NOMO-1 treated with DMSO at 0.1 percent for 48 hours (cell line): ENCODE measurements around the gene SERBP1.
A peak's percentile ranks its signal among the peaks of the same experiment; 100 is the strongest.

Source experiments
- DNase-seq: peaks from one replicate; lab custom pipeline; 2025; ENCODE audit not compliant: unreplicated experiment; lab: John Stamatoyannopoulos, UW

The SERBP1 gene

DNA sequence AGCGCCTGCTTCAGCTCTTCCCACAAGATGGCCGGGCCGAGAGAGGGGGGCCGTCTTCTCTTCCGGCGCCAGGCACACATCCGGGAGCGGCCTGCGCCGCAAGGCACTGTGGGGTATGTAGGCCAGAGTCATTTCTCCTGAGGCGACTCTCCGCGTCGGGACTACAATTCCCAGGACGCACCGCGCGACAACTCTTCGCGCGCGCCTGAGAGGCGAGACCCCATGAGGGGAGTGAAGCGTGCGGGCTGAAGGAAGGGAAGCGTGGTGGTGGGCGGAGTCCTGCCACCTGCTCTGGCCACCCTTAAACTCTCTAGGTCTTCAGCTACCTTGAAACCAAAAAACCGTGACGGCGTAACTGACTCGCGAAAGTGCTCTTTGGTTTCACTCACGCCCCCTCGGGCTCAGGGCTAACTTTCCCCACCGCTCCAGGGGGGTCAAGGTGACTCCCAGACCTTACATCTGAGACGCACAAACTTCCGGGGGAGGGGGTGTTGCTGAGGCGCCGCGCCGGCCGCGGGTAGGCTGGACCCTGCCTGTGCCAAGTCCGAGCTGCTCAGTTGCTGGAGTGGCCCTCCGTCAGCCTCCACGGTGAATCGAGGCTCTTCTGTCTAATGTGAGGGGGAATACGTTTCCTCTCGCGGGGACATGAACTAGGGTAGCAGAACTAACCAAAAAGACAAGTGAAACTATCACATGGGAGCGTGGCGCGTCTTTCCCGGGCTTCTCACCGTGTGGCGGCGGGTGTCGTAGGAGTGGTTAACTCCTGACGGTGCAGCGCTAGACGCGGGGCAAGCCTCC is at the start of gene SERBP1:
Gene SERBP1, minus strand, starts transcription at position 45 of the 798 bp plus-strand sequence. CDS start 102 bp downstream, outside the sequence.
- peak; percentile 96 for DNase-seq

DNA sequence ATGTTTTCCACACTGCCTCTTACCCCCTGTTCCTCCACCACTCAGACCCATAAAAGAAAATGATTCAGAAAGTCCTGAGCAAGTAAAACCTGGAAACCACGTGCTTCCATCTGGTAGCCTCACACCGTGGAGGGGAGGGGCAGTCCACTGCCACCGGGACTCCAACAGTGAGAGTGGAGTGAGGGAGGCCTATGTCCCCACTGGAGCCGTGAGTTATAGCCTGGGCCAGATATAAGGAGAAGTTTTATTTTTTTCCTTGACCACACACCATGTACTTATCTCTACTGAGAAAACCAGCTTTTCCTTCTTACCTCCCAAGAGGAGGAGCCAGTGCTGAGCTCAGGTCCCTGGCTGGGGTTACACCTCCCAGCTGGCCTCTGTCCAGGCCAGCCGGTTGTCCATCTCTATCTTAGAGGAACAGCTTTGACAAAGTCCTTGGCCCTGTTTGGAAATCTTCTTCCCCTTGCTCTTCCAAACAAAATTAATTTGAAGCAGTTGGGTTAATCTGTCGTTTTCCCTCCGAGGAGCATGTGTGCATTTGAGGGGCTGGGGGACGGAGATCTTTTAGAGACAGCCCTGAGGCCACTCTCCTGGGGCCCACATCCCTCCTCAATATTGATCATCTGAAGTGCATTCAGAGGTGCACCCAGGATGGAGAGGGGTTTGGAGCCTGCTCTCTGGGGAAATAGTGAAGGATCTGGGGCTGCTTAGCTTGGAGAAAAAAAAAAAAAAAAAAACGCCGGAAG is 49.1 kb upstream of the SERBP1 start:
- DNase-seq: no peak

DNA sequence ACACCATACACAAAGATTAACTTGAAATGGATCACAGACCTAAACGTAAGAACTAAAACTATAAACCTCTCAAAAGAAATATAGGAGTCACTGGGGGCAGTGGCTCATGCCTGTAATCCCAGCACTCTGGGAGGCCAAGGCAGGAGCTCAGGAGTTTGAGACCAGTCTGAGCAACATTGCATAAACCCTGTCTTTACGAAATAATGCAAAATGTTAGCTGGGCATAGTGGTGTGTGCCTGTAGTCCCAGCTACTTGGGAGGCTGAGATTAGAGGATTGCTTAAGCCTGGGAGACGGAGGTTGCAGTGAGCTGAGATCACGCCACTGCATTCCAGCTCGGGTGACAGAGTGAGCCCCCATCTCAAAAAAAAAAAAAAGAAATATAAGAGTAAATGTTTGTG is 46.7 kb upstream of the SERBP1 start:
- DNase-seq: no peak

DNA sequence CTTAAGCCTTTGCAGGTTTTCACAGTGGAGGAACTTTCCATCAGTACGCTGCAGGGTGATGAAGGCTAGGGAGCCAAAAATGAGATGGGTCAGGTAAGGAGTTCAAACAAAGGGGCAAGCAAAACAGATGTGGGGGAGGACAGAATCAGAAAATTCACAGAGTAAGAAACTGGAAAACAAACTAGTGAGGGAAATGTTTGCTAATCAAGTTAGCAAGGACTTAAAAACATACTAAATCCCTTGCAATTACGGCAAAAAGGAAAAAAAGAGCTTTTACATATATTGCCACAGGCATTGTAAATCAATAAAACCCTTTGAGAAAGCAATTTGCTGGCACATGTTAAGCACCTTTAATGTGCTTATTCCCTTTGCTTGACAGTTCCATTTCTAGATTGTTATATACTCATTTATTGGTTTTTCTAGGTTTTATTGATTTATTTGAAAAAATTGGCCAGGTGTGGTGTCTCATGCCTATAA is 45.8 kb upstream of the SERBP1 start:
- DNase-seq: no peak

DNA sequence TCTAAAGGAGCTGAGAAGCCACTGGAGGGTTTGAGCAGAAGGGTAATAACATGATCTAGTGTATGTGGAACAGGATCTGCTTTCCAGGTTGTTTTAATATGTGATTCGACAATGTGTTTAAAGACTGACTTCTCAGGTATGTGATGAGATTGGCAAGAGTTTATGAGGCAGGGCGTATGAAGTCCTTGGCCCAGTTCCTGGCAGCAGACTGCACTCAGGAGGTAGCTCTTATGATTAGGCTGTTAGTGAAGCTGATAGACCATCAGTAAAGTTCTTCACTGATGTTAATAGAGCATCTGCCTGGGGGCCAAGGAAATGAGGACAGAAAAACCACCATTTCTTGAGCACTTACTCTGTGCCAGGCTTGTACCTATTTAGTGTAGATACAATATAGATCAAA is 41.9 kb upstream of the SERBP1 start:
- no peak for DNase-seq

DNA sequence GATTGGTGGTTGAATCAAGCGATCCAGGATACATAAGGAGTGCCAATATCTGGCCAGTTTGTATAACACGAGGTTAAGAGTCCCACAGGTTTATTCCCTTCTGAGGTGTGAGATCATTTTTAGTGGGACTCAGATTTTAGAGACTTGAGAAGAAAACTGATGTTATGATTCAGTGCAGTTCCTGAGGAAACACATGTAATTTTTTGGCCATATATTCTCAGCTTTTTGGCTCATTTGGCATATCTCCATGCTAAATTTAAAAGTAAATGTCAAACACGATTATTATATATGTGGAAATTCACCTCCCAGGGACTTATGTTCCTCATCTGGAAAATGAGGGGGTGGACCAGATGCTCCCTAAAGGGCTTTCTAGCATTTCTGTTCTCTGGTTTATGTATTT is 39.2 kb upstream of the SERBP1 start:
- no peak for DNase-seq

DNA sequence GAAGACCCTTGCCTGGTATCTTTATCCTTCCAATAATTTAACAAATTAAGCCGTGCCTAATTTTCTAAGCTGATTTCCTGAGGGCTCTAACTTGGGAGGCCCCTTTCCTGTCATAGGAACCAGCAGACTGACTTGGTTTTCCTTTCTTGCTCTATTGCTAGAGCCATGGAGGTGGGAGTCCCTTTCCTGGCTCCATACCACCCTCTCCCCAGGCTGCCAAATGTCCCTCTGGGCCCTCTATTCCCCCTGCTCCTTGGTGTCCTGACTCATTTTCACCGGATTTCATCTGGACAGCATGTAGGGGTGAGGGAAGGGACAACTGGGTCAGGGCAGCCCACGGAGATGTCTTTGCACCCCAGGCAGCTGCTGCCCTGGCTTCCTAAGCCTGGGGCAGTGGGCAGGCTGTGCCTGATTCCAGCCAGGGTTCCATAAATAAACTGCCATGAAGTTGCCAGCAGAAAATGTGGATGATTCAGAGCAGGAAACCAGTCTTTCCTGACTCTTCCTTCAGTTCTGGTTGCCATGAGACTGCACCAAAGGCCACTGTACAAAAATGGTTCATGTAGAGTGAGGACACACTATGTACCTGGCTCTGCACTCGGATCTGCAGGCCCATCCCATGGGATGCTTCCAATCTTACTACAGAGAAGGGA is 38.0 kb upstream of the SERBP1 start:
- no peak for DNase-seq

DNA sequence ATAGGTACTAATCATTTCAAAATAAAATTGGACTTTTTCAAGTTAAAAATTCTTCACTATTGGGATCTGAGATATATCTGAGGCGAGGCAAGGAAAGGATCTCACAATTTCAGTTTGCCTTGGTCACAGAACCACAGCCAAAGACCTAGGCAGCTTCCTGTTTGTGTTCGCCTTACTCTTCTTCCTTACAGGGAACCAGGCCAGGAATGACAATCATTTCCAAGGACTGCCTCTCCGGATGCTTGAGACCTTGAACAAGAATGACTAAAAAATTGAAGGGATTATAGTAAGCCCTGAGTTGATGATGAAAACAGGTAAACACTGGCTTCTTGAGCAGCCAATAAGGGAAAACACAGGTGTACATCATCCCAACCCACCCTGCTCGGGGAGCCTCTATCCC is 35.2 kb upstream of the SERBP1 start:
- DNase-seq: no peak

DNA sequence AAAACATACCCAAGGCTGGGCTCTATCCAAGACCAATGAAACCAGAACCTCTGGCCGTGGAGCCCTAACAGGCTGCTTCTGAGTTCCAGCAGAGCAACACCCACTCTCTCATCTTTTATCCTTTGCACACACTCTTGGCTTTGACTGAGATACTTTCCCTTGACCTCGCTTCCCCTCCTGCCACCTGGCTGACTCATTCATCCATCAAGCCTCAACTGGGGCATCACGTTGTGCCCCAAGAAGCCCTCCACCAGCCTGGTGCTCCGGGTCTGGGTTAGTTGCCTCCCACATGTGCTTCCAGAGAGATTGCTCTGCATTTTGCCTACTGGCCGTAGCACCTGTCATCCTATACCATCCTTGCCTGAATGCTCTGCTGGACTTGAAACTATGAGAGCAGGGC is 34.5 kb upstream of the SERBP1 start:
- no peak for DNase-seq

DNA sequence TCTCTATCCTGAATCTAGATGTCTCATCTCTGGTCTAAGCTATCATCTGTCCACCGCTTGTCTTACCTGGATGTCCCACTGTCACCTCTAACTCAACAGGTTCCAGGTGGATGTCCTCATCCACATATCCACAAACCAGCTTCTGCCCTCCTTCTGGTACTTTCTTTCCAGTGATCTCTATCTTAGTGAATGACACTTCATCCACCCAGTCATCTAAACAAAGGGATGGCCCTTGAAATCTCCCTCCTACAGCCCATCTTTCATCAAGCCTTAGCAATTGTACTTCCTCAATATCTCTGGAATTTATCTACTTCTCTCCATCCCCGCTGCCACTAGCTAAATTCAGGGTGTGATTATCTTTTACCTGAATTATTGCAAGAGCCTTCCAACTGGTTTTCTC is 33.9 kb upstream of the SERBP1 start:
- no peak for DNase-seq

DNA sequence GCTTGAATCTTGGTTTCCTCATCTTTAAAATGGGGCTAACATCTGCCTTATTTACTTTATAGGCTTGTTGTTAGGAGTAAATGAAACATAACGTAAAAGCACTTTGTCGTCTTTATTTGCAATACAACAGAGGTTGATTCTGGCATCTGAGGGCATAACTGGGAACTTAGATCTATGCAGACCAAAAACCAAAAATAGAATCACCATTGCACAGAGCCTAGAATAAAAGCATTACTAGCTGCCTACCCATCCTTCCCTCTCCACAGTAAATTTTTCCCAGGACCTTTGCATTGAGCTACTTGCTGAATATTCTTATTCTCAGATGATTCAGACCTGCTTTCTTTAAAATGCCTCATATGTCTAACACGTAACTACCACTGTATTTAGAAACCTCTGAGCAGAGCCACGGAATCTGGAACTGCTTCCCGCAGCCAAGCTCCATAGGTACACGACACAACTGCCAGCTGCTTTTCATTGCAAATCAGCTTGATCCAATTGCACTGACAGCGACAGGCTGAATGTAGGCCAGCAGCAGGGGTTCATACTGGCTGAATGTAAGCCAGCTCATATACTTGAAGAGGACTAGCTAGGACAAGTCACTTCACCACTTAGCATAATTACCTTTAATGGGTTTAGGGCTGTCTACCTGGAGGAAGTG is 33.2 kb upstream of the SERBP1 start:
- DNase-seq: no peak

DNA sequence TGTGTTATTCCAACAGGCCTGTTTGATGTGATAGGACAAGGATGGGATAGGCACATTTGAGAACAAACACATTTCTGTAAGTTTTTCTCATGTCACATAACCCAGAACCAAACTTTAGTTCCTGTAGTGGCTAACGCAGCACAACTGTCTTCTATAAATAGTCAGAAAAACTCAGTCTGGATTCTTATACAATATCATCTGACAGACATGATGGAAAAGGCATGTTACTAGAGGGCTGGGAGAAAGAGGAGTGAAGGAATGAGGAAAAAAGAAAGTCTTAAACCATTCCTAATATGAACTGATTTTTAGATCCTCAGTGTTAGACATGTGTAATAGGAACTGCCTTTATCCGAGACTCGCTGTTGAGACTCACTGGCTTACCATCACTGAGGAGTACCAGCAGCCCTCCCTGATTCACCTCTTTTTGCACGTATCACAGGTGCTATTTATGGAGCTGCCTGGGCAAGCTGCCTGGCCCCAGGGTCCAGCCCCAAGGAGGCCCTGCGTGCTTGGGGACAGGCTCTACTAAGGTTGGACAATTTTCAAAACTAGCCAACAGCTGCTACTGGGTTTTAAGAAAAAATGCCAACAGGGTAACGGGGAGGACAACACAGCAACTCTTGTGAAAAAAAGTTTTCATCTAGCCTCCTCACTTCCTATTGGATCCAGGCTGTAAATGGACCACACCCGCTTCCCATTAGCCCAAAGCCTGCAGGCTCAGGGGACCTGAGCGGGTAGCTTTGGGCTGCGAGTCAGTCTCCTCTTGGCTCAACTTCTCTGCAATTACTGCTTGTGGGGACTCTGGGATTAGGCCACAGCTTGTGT is 30.7 kb upstream of the SERBP1 start:
- no peak for DNase-seq

DNA sequence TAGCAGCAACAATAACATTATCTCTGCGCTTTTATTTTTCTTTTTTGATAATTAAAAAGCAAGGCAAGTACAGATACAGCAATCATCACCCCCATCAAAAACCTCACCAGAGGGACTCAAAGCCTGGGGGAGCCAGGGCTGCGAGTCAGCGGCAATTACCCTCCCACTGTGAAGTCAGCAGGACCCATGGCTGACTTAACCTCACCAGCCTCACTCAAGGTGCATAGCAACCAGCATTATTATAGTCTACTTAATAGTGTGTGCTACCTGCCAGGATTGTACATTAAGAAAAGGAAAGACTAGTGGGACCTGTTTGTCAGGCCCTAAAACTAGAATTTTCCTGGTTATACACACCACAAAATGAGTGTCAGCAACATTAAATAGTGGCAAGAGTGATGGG is 28.9 kb upstream of the SERBP1 start:
- DNase-seq: no peak

DNA sequence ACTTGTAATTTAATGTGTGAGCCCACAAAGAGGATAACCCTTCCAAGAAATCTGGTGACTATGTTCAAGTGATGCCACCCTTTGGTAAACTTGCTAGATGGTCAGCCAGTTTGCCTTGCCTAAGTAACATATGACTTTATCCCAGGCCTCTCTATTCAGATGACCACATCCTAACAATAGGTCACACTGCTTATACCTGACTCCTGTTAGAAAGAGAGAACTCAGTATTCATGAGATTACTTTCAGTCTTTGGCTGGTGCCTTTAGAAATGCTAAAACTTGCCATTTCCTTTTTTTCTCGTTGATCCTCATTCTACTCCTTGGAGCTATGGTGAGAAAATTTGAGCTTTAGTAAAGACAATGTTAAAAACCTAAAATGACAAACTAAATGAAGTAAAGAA is 28.5 kb upstream of the SERBP1 start:
- no peak for DNase-seq

DNA sequence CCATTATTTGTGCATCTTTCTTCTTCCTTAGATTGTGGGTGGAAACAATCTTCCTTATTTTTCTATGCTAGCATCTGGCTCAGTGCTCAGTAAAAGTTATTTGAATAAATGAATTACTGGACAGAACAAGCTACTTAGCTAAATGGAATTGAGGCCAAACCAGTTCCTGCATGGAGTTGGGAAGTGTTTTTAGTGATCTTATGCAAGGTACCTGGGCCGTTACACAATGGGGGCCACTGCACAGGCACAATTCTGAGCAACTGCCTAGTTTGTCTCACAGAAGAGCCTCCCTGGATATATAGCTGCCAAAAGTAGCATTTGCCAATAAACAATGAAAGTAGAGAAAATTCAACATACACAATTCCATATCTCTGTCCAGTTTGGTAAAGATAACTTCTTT is 27.0 kb upstream of the SERBP1 start:
- no peak for DNase-seq

DNA sequence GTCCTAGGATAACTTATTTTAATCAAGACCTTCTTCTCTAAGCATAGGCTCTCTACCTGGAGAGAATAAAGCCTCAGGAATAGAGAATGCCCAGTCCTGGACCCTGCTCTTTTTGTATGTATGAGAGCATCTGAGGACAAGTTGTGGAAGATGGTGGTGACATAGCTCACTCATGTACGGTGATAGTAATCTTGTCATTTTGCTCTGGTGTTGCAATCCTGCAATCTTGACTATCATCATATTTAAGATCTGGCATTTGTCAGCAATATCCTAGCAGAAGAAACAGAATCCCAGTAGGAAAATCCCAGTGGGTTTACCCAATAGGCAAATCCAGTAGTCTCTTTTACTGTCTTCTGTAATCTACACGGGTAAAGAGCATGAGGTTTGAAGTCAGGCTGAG is 21.6 kb upstream of the SERBP1 start:
- DNase-seq: no peak

DNA sequence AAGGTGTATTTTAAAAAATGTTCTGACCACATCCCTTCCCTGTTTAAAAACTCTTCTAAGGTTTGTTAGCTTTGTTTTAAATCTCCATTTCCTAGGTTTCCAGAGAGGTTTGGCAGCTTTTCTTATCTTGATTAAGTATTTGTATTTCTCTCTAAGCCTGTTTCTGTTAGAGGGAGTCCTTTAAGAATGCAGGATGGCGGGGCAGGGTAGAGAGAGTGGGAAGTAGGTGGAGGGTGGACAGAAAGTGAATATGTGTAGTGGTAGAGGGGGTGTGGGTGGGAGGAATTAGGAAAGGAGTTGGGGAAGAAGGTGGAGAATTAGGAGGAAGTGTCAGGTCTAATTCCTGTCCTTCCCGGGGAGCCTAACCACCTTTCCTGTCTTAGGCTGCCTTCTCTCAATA is 21.2 kb upstream of the SERBP1 start:
- no peak for DNase-seq

DNA sequence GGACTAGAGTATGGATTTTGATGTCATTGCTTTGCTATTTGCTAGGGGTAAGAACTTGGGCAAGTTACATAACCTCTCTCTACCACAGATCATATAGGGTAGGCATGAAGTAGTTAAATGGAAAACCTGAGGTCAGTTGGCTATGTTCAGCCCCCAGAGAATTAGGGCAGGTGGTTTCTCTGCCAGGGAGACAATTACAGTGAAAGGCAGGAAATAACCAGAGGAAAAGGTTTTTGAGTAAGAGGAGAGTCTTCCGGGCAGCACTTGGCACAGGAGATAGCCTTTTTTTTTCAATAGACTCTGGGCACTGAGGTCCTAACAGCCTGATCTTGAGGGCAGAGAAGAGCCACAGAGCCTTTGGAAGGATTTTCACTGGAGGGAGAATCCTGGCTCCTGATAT is 16.7 kb upstream of the SERBP1 start:
- no peak for DNase-seq

DNA sequence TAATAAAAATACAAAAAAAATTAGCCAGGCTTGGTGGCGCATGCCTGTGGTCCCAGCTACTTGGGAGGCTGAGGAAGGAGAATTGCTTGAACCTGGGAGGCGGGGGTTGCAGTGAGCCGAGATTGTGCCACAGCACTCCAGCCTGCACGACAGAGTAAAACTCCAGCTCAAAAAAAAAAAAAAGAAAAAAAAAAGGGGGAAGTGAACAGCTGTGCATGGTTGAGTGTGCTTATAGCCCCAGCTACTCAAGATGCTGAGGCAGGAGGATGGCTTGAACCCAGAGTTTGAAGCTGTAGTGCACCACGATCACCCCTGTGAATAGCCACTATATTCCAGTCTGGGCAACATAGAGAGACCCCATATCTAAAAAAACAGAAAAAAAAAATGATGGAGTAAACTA is 15.8 kb upstream of the SERBP1 start:
- peak; percentile 5 for DNase-seq

DNA sequence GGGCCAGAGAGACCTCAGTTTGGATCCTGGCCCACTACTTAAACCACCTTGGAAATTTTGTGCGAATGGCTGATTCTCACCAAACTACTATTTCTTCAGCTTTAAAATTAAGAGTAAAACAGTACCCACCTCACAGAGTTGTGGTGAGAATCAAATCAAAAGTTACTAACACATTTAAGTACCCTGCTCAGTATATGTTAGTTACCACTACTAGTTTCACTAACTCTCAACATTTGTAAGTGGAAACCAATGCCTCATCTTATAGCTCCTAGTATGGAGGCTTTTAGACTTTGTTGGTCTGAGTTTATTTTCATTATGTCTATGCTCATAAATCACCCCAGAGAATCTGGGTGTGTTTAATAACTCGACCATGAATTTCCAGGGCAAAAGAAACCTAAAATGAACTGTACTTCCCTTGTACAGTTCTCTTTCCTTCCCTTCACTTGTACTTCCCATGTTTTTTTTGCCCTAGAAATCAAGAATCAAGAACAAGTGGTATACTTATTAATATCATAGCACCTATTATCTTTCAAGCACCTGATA is 11.6 kb upstream of the SERBP1 start:
- DNase-seq: no peak
